ENCODE results near the gene IGF2BP2. TPM values are rescaled to one million over a fixed set of nuclear protein-coding genes. Genes with fewer than 3 reads are reported as not detected.
A peak's percentile ranks its signal among the peaks of the same experiment; 100 is the strongest.

IGF2BP2 gene
- total RNA-seq, 1 donor from 2014 or later, result 201 TPM

GRCh38 chr3:185712337-185712736, 112.5 kb downstream of the IGF2BP2 start:
- Mint-ChIP-seq H3K9me3 (no peaks in the 10 kb centered on the region), H3K4me1 (peaks cover 40% of the 10 kb centered on the region), H3K27me3 (ENCODE audit: low read depth) (no peaks in the 10 kb centered on the region), H3K27ac (no peak overlapping the region), H3K36me3 (no peaks in the 10 kb centered on the region), H3K4me3 (no peak overlapping the region)
- DNase-seq (ENCODE audit: low spot score in 2 of 2, unreplicated experiment in 2 of 2), result no peak
- no peak for TF ChIP-seq CTCF (IDR thresholded peaks at IDR 0.05; ENCODE audit: unreplicated experiment)

- peak overlapping the region; percentile 73 for H3K27ac Mint-ChIP-seq
Measured at GRCh38 chr3:185711255-185711870, 113.5 kb downstream of the IGF2BP2 start.

GRCh38 chr3:185709251-185709955, 115.4 kb downstream of the IGF2BP2 start:
- Mint-ChIP-seq H3K4me1 (peaks cover 13% of the 10 kb centered on the region), H3K4me3 (no peak overlapping the region), H3K27me3 (ENCODE audit: low read depth) (no peaks in the 10 kb centered on the region), H3K27ac (peak overlapping the region; percentile 65), H3K9me3 (no peaks in the 10 kb centered on the region), H3K36me3 (peaks cover 2% of the 10 kb centered on the region)
- no peak for TF ChIP-seq CTCF (IDR thresholded peaks at IDR 0.05; ENCODE audit: unreplicated experiment)
- no peak for DNase-seq (ENCODE audit: low spot score in 2 of 2, unreplicated experiment in 2 of 2)

More at GRCh38 chr3:185711255-185711870, 113.5 kb downstream of the IGF2BP2 start:
- Mint-ChIP-seq H3K36me3 (no peaks in the 10 kb centered on the region), H3K4me3 (no peak overlapping the region), H3K9me3 (no peaks in the 10 kb centered on the region), H3K4me1 (peaks cover 31% of the 10 kb centered on the region), H3K27me3 (ENCODE audit: low read depth) (no peaks in the 10 kb centered on the region)
- DNase-seq (ENCODE audit: low spot score in 2 of 2, unreplicated experiment in 2 of 2), result no peak
- TF ChIP-seq CTCF (IDR thresholded peaks at IDR 0.05; ENCODE audit: unreplicated experiment), result no peak

GRCh38 chr3:185708392-185708791, 116.5 kb downstream of the IGF2BP2 start:
- TF ChIP-seq CTCF (IDR thresholded peaks at IDR 0.05; ENCODE audit: unreplicated experiment), result no peak
- Mint-ChIP-seq H3K27ac (peak overlapping the region; percentile 72), H3K4me1 (peaks cover 13% of the 10 kb centered on the region), H3K36me3 (peaks cover 2% of the 10 kb centered on the region), H3K27me3 (ENCODE audit: low read depth) (no peaks in the 10 kb centered on the region), H3K4me3 (no peak overlapping the region), H3K9me3 (no peaks in the 10 kb centered on the region)
- no peak for DNase-seq (ENCODE audit: low spot score in 2 of 2, unreplicated experiment in 2 of 2)

- Mint-ChIP-seq H3K27ac (no peak overlapping the region), H3K36me3 (peaks cover 2% of the 10 kb centered on the region), H3K27me3 (ENCODE audit: low read depth) (no peaks in the 10 kb centered on the region), H3K4me3 (no peak overlapping the region), H3K9me3 (no peaks in the 10 kb centered on the region), H3K4me1 (peaks cover 22% of the 10 kb centered on the region)
- DNase-seq (ENCODE audit: low spot score in 2 of 2, unreplicated experiment in 2 of 2), result no peak
- no peak for TF ChIP-seq CTCF (IDR thresholded peaks at IDR 0.05; ENCODE audit: unreplicated experiment)
Measured at GRCh38 chr3:185705498-185705897, 119.3 kb downstream of the IGF2BP2 start.

All from mesothelial cell of epicardium (in vitro differentiated cells).